Measurements from ENCODE around the gene FOXO3. TPM values are rescaled to one million over a fixed set of nuclear protein-coding genes. Genes with fewer than 3 reads are reported as not detected.

FOXO3 gene
- total RNA-seq, result 42.4 and 56.5 TPM in 2 replicates

GRCh38 chr6:108560463-108561308 is at the start of gene FOXO3:
Gene FOXO3, plus strand, starts transcription at chr6:108560917. Its CDS starts 292 bp downstream, at chr6:108561209.

